WTC11 (cell line): Measurements from ENCODE around the gene OMG. TPM values are rescaled to one million over a fixed set of nuclear protein-coding genes. Genes with fewer than 3 reads are reported as not detected.

Experiments
- ATAC-seq: fragments of 200-7000 bp; cut with Tn5 transposase; 2 replicates; pipeline ENCODE4 v1.10.0; 2021; ENCODE audit warnings: mild to moderate bottlenecking, moderate library complexity
- CTCF ChIA-PET: fragments of 300-600 bp; sonication (Branson Sonifier 250); formaldehyde crosslinking; loops from one replicate; lab custom pipeline; 2021; ENCODE audit warnings: antibody characterized with exemption; lab: Charles Lee
- POLR2A ChIA-PET: fragments of 350-600 bp; sonication (Branson Sonifier 250); formaldehyde crosslinking; loops from one replicate; lab custom pipeline; 2021; ENCODE audit warnings: antibody characterized with exemption; lab: Charles Lee
- DNase-seq: peaks from one replicate; pipeline ENCODE4 v3.0.0; 2021; ENCODE audit warnings: low spot score
- H3K27ac Mint-ChIP-seq: 2 replicates; pipeline ENCODE4 v1.8.0; 2021; ENCODE audit warnings: mixed read lengths
- H3K27me3 Mint-ChIP-seq: 2 replicates; pipeline ENCODE4 v1.8.0; 2021; ENCODE audit warnings: low read depth, mild to moderate bottlenecking, moderate library complexity, mixed read lengths
- H3K36me3 Mint-ChIP-seq: 2 replicates; pipeline ENCODE4 v1.8.0; 2021; ENCODE audit warnings: mixed read lengths
- H3K4me1 Mint-ChIP-seq: 2 replicates; pipeline ENCODE4 v1.8.0; 2022; ENCODE audit warnings: mixed read lengths
- H3K4me3 Mint-ChIP-seq: 2 replicates; pipeline ENCODE4 v1.8.0; 2021; ENCODE audit warnings: mild to moderate bottlenecking, moderate library complexity, mixed read lengths
- H3K9me3 Mint-ChIP-seq: 2 replicates; pipeline ENCODE4 v1.8.0; 2021; ENCODE audit warnings: mixed read lengths
- ARID4B ChIP-seq: sonication (generic); formaldehyde crosslinking; IDR thresholded peaks from 2 replicates; pipeline ENCODE4 v1.8.0; 2023; ENCODE audit warnings: missing genetic modification reagents, mild to moderate bottlenecking, borderline replicate concordance
- ATF2 ChIP-seq: sonication (generic); formaldehyde crosslinking; IDR thresholded peaks from 2 replicates; pipeline ENCODE4 v1.8.1; 2022; ENCODE audit warnings: low read depth, missing genetic modification reagents, borderline replicate concordance
- CREB1 ChIP-seq: sonication (generic); formaldehyde crosslinking; IDR thresholded peaks from 2 replicates; pipeline ENCODE4 v1.8.0; 2023; ENCODE audit warnings: mild to moderate bottlenecking, missing genetic modification reagents
- FOXP1 ChIP-seq: sonication (generic); formaldehyde crosslinking; IDR thresholded peaks from 2 replicates; pipeline ENCODE4 v1.8.0; 2022; ENCODE audit warnings: missing genetic modification reagents, mild to moderate bottlenecking, moderate library complexity, borderline replicate concordance
- GABPB1 ChIP-seq: sonication (generic); formaldehyde crosslinking; IDR thresholded peaks from 2 replicates; pipeline ENCODE4 v1.8.1; 2023; ENCODE audit warnings: mild to moderate bottlenecking, missing genetic modification reagents
- GRHL2 ChIP-seq: fragments of 250-450 bp; sonication (Bioruptor Pico); IDR thresholded peaks from 2 replicates; pipeline ENCODE4 v1.8.0; 2022; ENCODE audit warnings: mild to moderate bottlenecking, moderate library complexity; ENCODE audit not compliant: insufficient replicate concordance, severe bottlenecking
- GTF2I ChIP-seq: fragments of 250-450 bp; sonication (Bioruptor Pico); conservative IDR thresholded peaks from 2 replicates; pipeline ENCODE4 v1.4.0; 2021; ENCODE audit warnings: mild to moderate bottlenecking
- IRF1 ChIP-seq: sonication (generic); formaldehyde crosslinking; IDR thresholded peaks from 2 replicates; pipeline ENCODE4 v1.8.0; 2023; ENCODE audit warnings: missing genetic modification reagents
- MLX ChIP-seq: sonication (generic); formaldehyde crosslinking; IDR thresholded peaks from 2 replicates; pipeline ENCODE4 v1.8.1; 2023; ENCODE audit warnings: mild to moderate bottlenecking, missing genetic modification reagents, moderate library complexity
- MXD4 ChIP-seq: fragments of 250-450 bp; sonication (Bioruptor Pico); IDR thresholded peaks from 2 replicates; pipeline ENCODE4 v1.8.0; 2021; ENCODE audit warnings: mild to moderate bottlenecking, moderate library complexity, borderline replicate concordance
- MYBL2 ChIP-seq: sonication (generic); formaldehyde crosslinking; IDR thresholded peaks from 2 replicates; pipeline ENCODE4 v1.8.1; 2023; ENCODE audit warnings: mild to moderate bottlenecking, moderate library complexity, missing genetic modification reagents
- NR2C2 ChIP-seq: sonication (generic); formaldehyde crosslinking; IDR thresholded peaks from 2 replicates; pipeline ENCODE4 v1.8.0; 2022; ENCODE audit warnings: mild to moderate bottlenecking, missing genetic modification reagents
- PRRX2 ChIP-seq: fragments of 250-450 bp; sonication (Bioruptor Pico); IDR thresholded peaks from 2 replicates; pipeline ENCODE4 v1.8.0; 2021; ENCODE audit warnings: mild to moderate bottlenecking
- SMAD4 ChIP-seq: sonication (generic); formaldehyde crosslinking; IDR thresholded peaks from 2 replicates; pipeline ENCODE4 v1.8.0; 2022; ENCODE audit warnings: mild to moderate bottlenecking, missing genetic modification reagents
- ZBTB21 ChIP-seq: sonication (generic); formaldehyde crosslinking; IDR thresholded peaks from 2 replicates; pipeline ENCODE4 v1.8.1; 2023; ENCODE audit warnings: mild to moderate bottlenecking, missing genetic modification reagents, borderline replicate concordance
- ZBTB43 ChIP-seq: sonication (generic); formaldehyde crosslinking; IDR thresholded peaks from 2 replicates; pipeline ENCODE4 v1.8.1; 2023; ENCODE audit warnings: mild to moderate bottlenecking, missing genetic modification reagents
- ZMAT4 ChIP-seq: fragments of 250-450 bp; sonication (Bioruptor Pico); IDR thresholded peaks from 2 replicates; pipeline ENCODE4 v1.9.0; 2021; ENCODE audit warnings: mild to moderate bottlenecking
- ZNF138 ChIP-seq: sonication (generic); formaldehyde crosslinking; conservative IDR thresholded peaks from 2 replicates; pipeline ENCODE4 v1.8.1; 2022; ENCODE audit warnings: mild to moderate bottlenecking, moderate library complexity, missing genetic modification reagents
- ZNF232 ChIP-seq: sonication (generic); formaldehyde crosslinking; IDR thresholded peaks from 2 replicates; pipeline ENCODE4 v1.8.0; 2022; ENCODE audit warnings: mild to moderate bottlenecking, missing genetic modification reagents
- ZNF396 ChIP-seq: fragments of 250-450 bp; sonication (Bioruptor Pico); IDR thresholded peaks from 2 replicates; pipeline ENCODE4 v1.8.0; 2021; ENCODE audit warnings: mild to moderate bottlenecking, moderate library complexity, borderline replicate concordance
- ZNF416 ChIP-seq: fragments of 250-450 bp; sonication (Bioruptor Pico); IDR thresholded peaks from 2 replicates; pipeline ENCODE4 v1.9.0; 2021; ENCODE audit warnings: mild to moderate bottlenecking, inconsistent platforms
- ZNF512 ChIP-seq: sonication (generic); formaldehyde crosslinking; IDR thresholded peaks from 2 replicates; pipeline ENCODE4 v1.8.1; 2022; ENCODE audit warnings: missing genetic modification reagents, borderline replicate concordance
- total RNA-seq: library from RNA; stranded (reverse); gene quantifications from 3 replicates; pipeline ENCODE4 v1.2.3, GENCODE V29; 2021

The OMG gene
- total RNA-seq, 1 experiment from 2014 or later = not detected

- DNase-seq = no peak
- ChIA-PET CTCF (no interaction called here), POLR2A (no interaction called here)
- no peak overlapping the region for H3K27ac Mint-ChIP-seq
- no peaks in the 10 kb centered on the region for H3K36me3 Mint-ChIP-seq
- H3K4me1 Mint-ChIP-seq = peaks cover 12% of the 10 kb centered on the region
- no peak for ATAC-seq
- no peak overlapping the region for H3K4me3 Mint-ChIP-seq
- no peaks in the 10 kb centered on the region for H3K27me3 Mint-ChIP-seq
- no peak for TF ChIP-seq ZNF416 (CRISPR knock-in tag)
- TF ChIP-seq ZBTB43 (CRISPR knock-in tag) = no peak
- TF ChIP-seq IRF1 (CRISPR knock-in tag) = no peak
- TF ChIP-seq GTF2I (CRISPR knock-in tag) = no peak
- TF ChIP-seq ZNF138 (CRISPR knock-in tag) = no peak
- TF ChIP-seq MLX (CRISPR knock-in tag) = no peak
- H3K9me3 Mint-ChIP-seq = no peaks in the 10 kb centered on the region
Measured at GRCh38 chr17:31295489-31295871, 1.6 kb downstream of the OMG start.

- TF ChIP-seq ZMAT4 (CRISPR knock-in tag) = no peak
- no peak for TF ChIP-seq PRRX2 (CRISPR knock-in tag)
- TF ChIP-seq SMAD4 (CRISPR knock-in tag) = no peak
- TF ChIP-seq GABPB1 = no peak
- no peak for TF ChIP-seq GRHL2 (CRISPR knock-in tag)
- TF ChIP-seq ZNF512 (CRISPR knock-in tag) = no peak
- no peak for TF ChIP-seq ZNF232 (CRISPR knock-in tag)
- TF ChIP-seq NR2C2 (CRISPR knock-in tag) = no peak
- no peak for TF ChIP-seq CREB1 (CRISPR knock-in tag)
- TF ChIP-seq ZNF396 = no peak
- no peak for TF ChIP-seq MXD4 (CRISPR knock-in tag)
- TF ChIP-seq GTF2I (CRISPR knock-in tag) = no peak
- TF ChIP-seq FOXP1 (CRISPR knock-in tag) = no peak
- TF ChIP-seq ZBTB21 = no peak
- no peak for TF ChIP-seq ATF2 (CRISPR knock-in tag)
- no peak for TF ChIP-seq ARID4B
- TF ChIP-seq IRF1 (CRISPR knock-in tag) = no peak
- TF ChIP-seq MYBL2 (CRISPR knock-in tag) = no peak
- POLR2A ChIA-PET = no interaction called here
- no peaks in the 10 kb centered on the region for H3K27me3 Mint-ChIP-seq
- CTCF ChIA-PET = no interaction called here
- DNase-seq = no peak
- H3K27ac Mint-ChIP-seq = peak overlapping the region; percentile 66; the same call in 1 of the 2 replicates
- no peak for ATAC-seq
- H3K4me3 Mint-ChIP-seq = no peak overlapping the region
- no peaks in the 10 kb centered on the region for H3K9me3 Mint-ChIP-seq
- peaks cover 12% of the 10 kb centered on the region for H3K4me1 Mint-ChIP-seq
- H3K36me3 Mint-ChIP-seq = no peaks in the 10 kb centered on the region
Measured at GRCh38 chr17:31294820-31295488, 2.1 kb downstream of the OMG start.
